ENCODE data around the gene CCL2.

- no peak for TF ChIP-seq GATA2 (IDR thresholded peaks at IDR 0.05; ENCODE audit: low read depth, low read length)
- no peak for TF ChIP-seq GATA3 (IDR thresholded peaks at IDR 0.05; ENCODE audit: low read depth, low read length)
Measured at GRCh38 chr17:34252444-34253138, 2.5 kb upstream of the CCL2 start.
